A549 (cell line): Measurements from ENCODE around the gene CNTNAP2.

Experiments
- MAZ ChIP-seq: fragments of 150-350 bp; IDR thresholded peaks from 2 replicates; pipeline ENCODE4 v1.6.1; 2014; ENCODE audit warnings: antibody characterized with exemption, low read depth, low read length, borderline replicate concordance
- MYC ChIP-seq: IDR thresholded peaks from 2 replicates; pipeline ENCODE4 v1.6.1; 2012; ENCODE audit warnings: mild to moderate bottlenecking, inconsistent platforms, low read length, improper control_type of control experiment, borderline replicate concordance
- POLR2A ChIP-seq: IDR thresholded peaks from 2 replicates; pipeline ENCODE4 v1.6.1; 2012; ENCODE audit warnings: mild to moderate bottlenecking, low read length
- RAD21 ChIP-seq, 2 experiments: fragments of >200 bp in 1 of 2; sonication (Bioruptor Twin) in 1 of 2; formaldehyde crosslinking in 1 of 2; IDR thresholded peaks in 1 of 2; conservative IDR thresholded peaks in 1 of 2; 2 replicates in 1 of 2; 3 replicates in 1 of 2; pipeline ENCODE4 v1.6.1; 2012 to 2018; ENCODE audit warnings: inconsistent platforms in 1 of 2
- RFX5 ChIP-seq: fragments of 450-650 bp; IDR thresholded peaks from 2 replicates; pipeline ENCODE4 v1.7.1; 2014; ENCODE audit warnings: antibody characterized with exemption, mild to moderate bottlenecking, moderate library complexity
- SMC3 ChIP-seq: fragments of >200 bp; sonication (Bioruptor Twin); formaldehyde crosslinking; IDR thresholded peaks from 3 replicates; pipeline ENCODE4 v1.6.1; 2018; ENCODE audit warnings: inconsistent platforms
- TF ChIP-seq, protein P1 (sequence below): fragments of >200 bp; sonication (Bioruptor Twin); formaldehyde crosslinking; IDR thresholded peaks from 3 replicates; pipeline ENCODE4 v1.5.1; 2016
- TF ChIP-seq, protein P2 (sequence below): IDR thresholded peaks from 2 replicates; pipeline ENCODE4 v1.6.1; 2012

DNA sequence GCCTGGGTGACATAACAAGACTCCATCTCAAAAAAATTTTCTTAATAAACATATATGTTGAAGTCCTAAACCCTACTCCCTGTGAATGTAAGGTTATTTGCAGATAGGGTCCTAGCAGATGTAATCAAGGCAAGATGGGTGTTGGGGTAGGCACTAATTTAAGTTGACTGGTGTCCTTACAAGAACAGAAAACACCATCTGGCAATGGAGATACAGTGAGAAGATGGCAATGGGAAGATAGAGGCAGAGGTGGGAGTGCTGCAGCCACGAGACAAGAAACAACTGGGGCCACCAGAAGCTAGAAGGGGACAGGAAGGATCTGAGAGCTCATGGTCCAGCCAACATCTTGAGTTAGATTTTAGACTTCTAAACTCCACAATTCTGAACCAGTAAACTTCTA, 606.4 kb downstream of the CNTNAP2 start:
- TF ChIP-seq POLR2A: no peak
- TF ChIP-seq MYC: no peak
- TF ChIP-seq SMC3: no peak
- TF ChIP-seq, protein P1, sequence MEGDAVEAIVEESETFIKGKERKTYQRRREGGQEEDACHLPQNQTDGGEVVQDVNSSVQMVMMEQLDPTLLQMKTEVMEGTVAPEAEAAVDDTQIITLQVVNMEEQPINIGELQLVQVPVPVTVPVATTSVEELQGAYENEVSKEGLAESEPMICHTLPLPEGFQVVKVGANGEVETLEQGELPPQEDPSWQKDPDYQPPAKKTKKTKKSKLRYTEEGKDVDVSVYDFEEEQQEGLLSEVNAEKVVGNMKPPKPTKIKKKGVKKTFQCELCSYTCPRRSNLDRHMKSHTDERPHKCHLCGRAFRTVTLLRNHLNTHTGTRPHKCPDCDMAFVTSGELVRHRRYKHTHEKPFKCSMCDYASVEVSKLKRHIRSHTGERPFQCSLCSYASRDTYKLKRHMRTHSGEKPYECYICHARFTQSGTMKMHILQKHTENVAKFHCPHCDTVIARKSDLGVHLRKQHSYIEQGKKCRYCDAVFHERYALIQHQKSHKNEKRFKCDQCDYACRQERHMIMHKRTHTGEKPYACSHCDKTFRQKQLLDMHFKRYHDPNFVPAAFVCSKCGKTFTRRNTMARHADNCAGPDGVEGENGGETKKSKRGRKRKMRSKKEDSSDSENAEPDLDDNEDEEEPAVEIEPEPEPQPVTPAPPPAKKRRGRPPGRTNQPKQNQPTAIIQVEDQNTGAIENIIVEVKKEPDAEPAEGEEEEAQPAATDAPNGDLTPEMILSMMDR: no peak
- TF ChIP-seq MAZ: no peak
- TF ChIP-seq, protein P2, sequence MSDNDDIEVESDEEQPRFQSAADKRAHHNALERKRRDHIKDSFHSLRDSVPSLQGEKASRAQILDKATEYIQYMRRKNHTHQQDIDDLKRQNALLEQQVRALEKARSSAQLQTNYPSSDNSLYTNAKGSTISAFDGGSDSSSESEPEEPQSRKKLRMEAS: no peak
- no peak for TF ChIP-seq RFX5
- TF ChIP-seq RAD21 (conservative IDR thresholded peaks at IDR 0.05 in 1 of 2, IDR thresholded peaks at IDR 0.05 in 1 of 2): no peak
